ENCODE measurements around the gene SLC6A9.

The SLC6A9 gene

DNA sequence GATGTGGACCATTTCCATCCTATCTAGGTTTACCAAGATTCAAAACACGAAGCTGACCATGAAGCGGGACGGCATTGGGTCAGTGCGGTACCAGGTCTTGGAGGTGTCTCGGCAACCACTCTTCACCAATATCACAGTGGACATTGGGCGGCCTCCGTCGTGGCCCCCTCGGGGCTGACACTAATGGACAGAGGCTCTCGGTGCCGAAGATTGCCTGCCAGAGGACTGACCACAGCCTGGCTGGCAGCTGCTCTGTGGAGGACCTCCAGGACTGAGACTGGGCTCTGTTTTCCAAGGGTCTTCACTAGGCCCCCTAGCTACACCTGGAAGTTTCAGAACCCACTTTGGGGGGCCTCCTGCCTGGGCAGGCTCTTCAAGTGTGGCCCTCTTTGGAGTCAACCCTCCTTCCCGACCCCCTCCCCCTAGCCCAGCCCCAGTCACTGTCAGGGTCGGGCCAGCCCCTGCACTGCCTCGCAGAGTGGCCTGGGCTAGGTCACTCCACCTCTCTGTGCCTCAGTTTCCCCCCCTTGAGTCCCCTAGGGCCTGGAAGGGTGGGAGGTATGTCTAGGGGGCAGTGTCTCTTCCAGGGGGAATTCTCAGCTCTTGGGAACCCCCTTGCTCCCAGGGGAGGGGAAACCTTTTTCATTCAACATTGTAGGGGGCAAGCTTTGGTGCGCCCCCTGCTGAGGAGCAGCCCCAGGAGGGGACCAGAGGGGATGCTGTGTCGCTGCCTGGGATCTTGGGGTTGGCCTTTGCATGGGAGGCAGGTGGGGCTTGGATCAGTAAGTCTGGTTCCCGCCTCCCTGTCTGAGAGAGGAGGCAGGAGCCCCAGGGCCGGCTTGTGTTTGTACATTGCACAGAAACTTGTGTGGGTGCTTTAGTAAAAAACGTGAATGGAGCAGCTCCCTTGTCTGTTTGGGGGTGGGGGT lies 40.7 kb downstream of the SLC6A9 start:
- Histone ChIP-seq H3K23ac (ENCODE audit: low read length in 2 of 2) (no peak overlapping the region), H2BK120ac (ENCODE audit: low read depth, low read length) (no peak overlapping the region), H4K91ac (ENCODE audit: low read length) (no peak overlapping the region), H2BK5ac (ENCODE audit: low read depth, low read length, poor library complexity, severe bottlenecking) (no peak overlapping the region), H3K4me1 (ENCODE audit: control insufficient read depth, insufficient read depth, low read depth, low read length) (peaks cover 32% of the 10 kb centered on the region), H3K9me3 (ENCODE audit: control insufficient read depth, low read length) (no peaks in the 10 kb centered on the region), H2AFZ (ENCODE audit: low read depth, low read length) (no peak overlapping the region), H3K4me2 (ENCODE audit: low read length, poor library complexity, severe bottlenecking) (peak overlapping the region; percentile 82), H3K18ac (ENCODE audit: low read depth in 1 of 2, low read length in 2 of 2) (peak overlapping the region in 1 of 2 experiments; percentile 46), H2BK15ac (ENCODE audit: low read depth, poor library complexity, severe bottlenecking) (no peak overlapping the region), H3K4ac (ENCODE audit: low read depth in 1 of 2, low read length in 2 of 2) (peak overlapping the region in 1 of 2 experiments; percentile 47), H3K14ac (ENCODE audit: low read length in 2 of 2) (peak overlapping the region in 1 of 2 experiments; percentile 28), H3K79me1 (replicated peaks; ENCODE audit: low read length, poor library complexity, severe bottlenecking) (no peaks in the 10 kb centered on the region), H3K4me3 (ENCODE audit: insufficient read depth in 1 of 2, low read depth in 1 of 2, low read length in 2 of 2) (peak overlapping the region; percentile 79 to 84), H3K9ac (ENCODE audit: low read length) (peak overlapping the region; percentile 91), H2BK12ac (ENCODE audit: low read length in 2 of 2) (no peak overlapping the region), H3K27ac (ENCODE audit: low read length, poor library complexity, severe bottlenecking) (no peak overlapping the region), H4K8ac (ENCODE audit: low read length) (peak overlapping the region; percentile 43), H3K36me3 (ENCODE audit: control insufficient read depth in 1 of 2, insufficient read depth in 2 of 2, low read depth in 1 of 2, low read length in 2 of 2) (peaks cover 10 to 23% of the 10 kb centered on the region in 2 experiments), H3K27me3 (ENCODE audit: control insufficient read depth in 1 of 2, insufficient read depth in 1 of 2, low read length in 2 of 2) (no peaks in the 10 kb centered on the region), H2AK5ac (ENCODE audit: low read length, severe bottlenecking) (peak overlapping the region; percentile 38)
- 74% methylated on average over 17 of the region's 19 CpGs for WGBS
- DNase-seq = no peak

DNA sequence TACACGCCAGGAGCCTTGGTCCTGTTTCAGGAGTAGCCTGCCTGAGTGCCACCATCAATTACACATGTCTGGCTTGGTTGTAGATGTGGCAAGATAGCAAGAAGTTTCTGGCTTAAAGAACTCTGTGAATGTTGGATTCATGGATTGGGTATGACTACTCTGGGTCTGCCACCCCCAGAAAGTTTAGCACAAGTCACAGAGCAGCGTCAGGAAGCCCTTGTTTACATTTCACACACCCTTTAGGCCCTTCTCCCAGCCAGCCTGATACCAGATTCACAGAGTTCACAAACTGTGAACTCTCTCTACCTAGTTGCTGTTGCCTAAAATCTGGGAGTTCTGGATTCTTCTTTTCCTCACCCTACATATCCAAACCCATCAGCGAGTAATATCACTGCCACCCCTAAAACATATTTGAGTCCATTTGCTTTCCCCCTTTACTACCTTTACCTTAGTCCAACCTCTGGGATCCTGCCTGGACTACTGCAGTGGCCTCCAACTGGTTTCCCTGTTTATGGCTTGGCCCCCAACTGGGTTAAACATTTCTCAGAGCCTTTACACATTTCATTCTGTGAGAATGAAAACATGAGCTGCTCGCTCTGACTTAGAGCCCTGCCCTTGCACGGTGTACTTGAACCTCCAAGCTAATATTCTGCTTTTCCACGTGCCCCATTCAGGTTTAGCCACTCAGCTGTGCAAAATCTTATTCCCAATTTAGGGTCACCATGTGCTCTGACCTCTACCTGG lies 43.9 kb downstream of the SLC6A9 start:
- no peaks in the 10 kb centered on the region for H3K9me3 ChIP-seq (ENCODE audit: control insufficient read depth, low read length)
- peaks cover 26% of the 10 kb centered on the region for H3K4me1 ChIP-seq (ENCODE audit: control insufficient read depth, insufficient read depth, low read depth, low read length)
- H3K4me2 ChIP-seq (ENCODE audit: low read length, poor library complexity, severe bottlenecking) = no peak overlapping the region
- no peak overlapping the region for H2BK5ac ChIP-seq (ENCODE audit: low read depth, low read length, poor library complexity, severe bottlenecking)
- H3K4me3 ChIP-seq (ENCODE audit: insufficient read depth in 1 of 2, low read depth in 1 of 2, low read length in 2 of 2) = no peak overlapping the region
- no peaks in the 10 kb centered on the region for H3K27me3 ChIP-seq (ENCODE audit: control insufficient read depth in 1 of 2, insufficient read depth in 1 of 2, low read length in 2 of 2)
- H2AFZ ChIP-seq (ENCODE audit: low read depth, low read length) = no peak overlapping the region
- no peak overlapping the region for H3K23ac ChIP-seq (ENCODE audit: low read length in 2 of 2)
- H3K79me1 ChIP-seq (replicated peaks; ENCODE audit: low read length, poor library complexity, severe bottlenecking) = peaks cover 9% of the 10 kb centered on the region
- peaks cover 34 to 43% of the 10 kb centered on the region in 2 experiments for H3K36me3 ChIP-seq (ENCODE audit: control insufficient read depth in 1 of 2, insufficient read depth in 2 of 2, low read depth in 1 of 2, low read length in 2 of 2)
- H2BK12ac ChIP-seq (ENCODE audit: low read length in 2 of 2) = no peak overlapping the region
- WGBS = 64% methylated on average over 6 of the region's 6 CpGs
- H3K9ac ChIP-seq (ENCODE audit: low read length) = no peak overlapping the region
- H3K14ac ChIP-seq (ENCODE audit: low read length in 2 of 2) = peak overlapping the region in 1 of 2 experiments; percentile 24
- no peak overlapping the region for H4K91ac ChIP-seq (ENCODE audit: low read length)
- H2BK120ac ChIP-seq (ENCODE audit: low read depth, low read length) = no peak overlapping the region
- peak overlapping the region; percentile 11 for H3K27ac ChIP-seq (ENCODE audit: low read length, poor library complexity, severe bottlenecking)
- peak overlapping the region in 1 of 2 experiments; percentile 28 for H3K18ac ChIP-seq (ENCODE audit: low read depth in 1 of 2, low read length in 2 of 2)
- no peak overlapping the region for H2AK5ac ChIP-seq (ENCODE audit: low read length, severe bottlenecking)
- H2BK15ac ChIP-seq (ENCODE audit: low read depth, poor library complexity, severe bottlenecking) = no peak overlapping the region
- H3K4ac ChIP-seq (ENCODE audit: low read depth in 1 of 2, low read length in 2 of 2) = no peak overlapping the region
- H4K8ac ChIP-seq (ENCODE audit: low read length) = no peak overlapping the region
- DNase-seq = peak; percentile 50

DNA sequence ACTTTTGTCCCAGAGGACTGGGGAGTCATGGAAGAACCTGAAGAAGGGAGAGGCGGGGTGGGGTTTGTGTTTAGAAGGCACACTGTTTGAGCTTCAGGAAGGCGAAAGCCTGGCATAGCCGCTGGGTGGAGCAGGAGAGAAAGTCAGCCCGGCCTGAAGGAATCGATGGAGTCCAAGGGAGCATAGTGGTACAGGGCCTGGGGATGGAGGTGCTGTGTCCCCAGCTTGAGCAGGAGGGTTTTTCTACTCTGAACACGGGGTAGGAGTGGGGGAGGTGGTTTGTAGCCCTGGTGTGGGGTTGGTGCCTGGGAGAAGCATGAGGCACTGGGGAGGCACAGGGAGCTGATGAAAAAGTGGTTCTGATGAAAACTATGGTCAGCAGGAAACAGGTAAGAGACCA lies 44.5 kb downstream of the SLC6A9 start:
- Histone ChIP-seq H3K14ac (ENCODE audit: low read length in 2 of 2) (no peak overlapping the region), H2BK5ac (ENCODE audit: low read depth, low read length, poor library complexity, severe bottlenecking) (no peak overlapping the region), H4K91ac (ENCODE audit: low read length) (no peak overlapping the region), H3K4me3 (ENCODE audit: insufficient read depth in 1 of 2, low read depth in 1 of 2, low read length in 2 of 2) (no peak overlapping the region), H3K36me3 (ENCODE audit: control insufficient read depth in 1 of 2, insufficient read depth in 2 of 2, low read depth in 1 of 2, low read length in 2 of 2) (peaks cover 38 to 49% of the 10 kb centered on the region in 2 experiments), H3K9me3 (ENCODE audit: control insufficient read depth, low read length) (no peaks in the 10 kb centered on the region), H3K23ac (ENCODE audit: low read length in 2 of 2) (peak overlapping the region in 1 of 2 experiments; percentile 48), H4K8ac (ENCODE audit: low read length) (no peak overlapping the region), H2BK15ac (ENCODE audit: low read depth, poor library complexity, severe bottlenecking) (no peak overlapping the region), H3K27ac (ENCODE audit: low read length, poor library complexity, severe bottlenecking) (no peak overlapping the region), H3K18ac (ENCODE audit: low read depth in 1 of 2, low read length in 2 of 2) (peak overlapping the region in 1 of 2 experiments; percentile 28), H2AK5ac (ENCODE audit: low read length, severe bottlenecking) (no peak overlapping the region), H3K4me1 (ENCODE audit: control insufficient read depth, insufficient read depth, low read depth, low read length) (peaks cover 26% of the 10 kb centered on the region), H3K27me3 (ENCODE audit: control insufficient read depth in 1 of 2, insufficient read depth in 1 of 2, low read length in 2 of 2) (no peaks in the 10 kb centered on the region), H2BK120ac (ENCODE audit: low read depth, low read length) (no peak overlapping the region), H3K9ac (ENCODE audit: low read length) (no peak overlapping the region), H2BK12ac (ENCODE audit: low read length in 2 of 2) (no peak overlapping the region), H3K4ac (ENCODE audit: low read depth in 1 of 2, low read length in 2 of 2) (peak overlapping the region in 1 of 2 experiments; percentile 12), H3K79me1 (replicated peaks; ENCODE audit: low read length, poor library complexity, severe bottlenecking) (peaks cover 14% of the 10 kb centered on the region), H3K4me2 (ENCODE audit: low read length, poor library complexity, severe bottlenecking) (no peak overlapping the region), H2AFZ (ENCODE audit: low read depth, low read length) (no peak overlapping the region)
- DNase-seq = no peak
- WGBS = 91% methylated on average over 6 of the region's 6 CpGs

All from mesenchymal stem cell (in vitro differentiated cells and primary cell).